HG02840 (cell line): ENCODE results near the gene VWF.
"Not testable (repeated sequence)": the region's sequence is repeated elsewhere in the genome, so short reads cannot be mapped to it uniquely, and the experiment has no call there.

Experiments
- ATAC-seq: cut with Tn5 transposase; IDR thresholded peaks from one replicate; pipeline ENCODE4 v1.9.1; 2021; ENCODE audit warnings: mild to moderate bottlenecking, moderate library complexity, moderate number of reproducible peaks; ENCODE audit not compliant: unreplicated experiment, low FRiP score

Gene VWF

GRCh38 chr12:6110006-6110405 is 14.5 kb downstream of the VWF start:
- ATAC-seq = no peak

- no peak for ATAC-seq
Observed at GRCh38 chr12:6106218-6106617, 18.3 kb downstream of the VWF start.

GRCh38 chr12:6104842-6105241 is 19.6 kb downstream of the VWF start:
- ATAC-seq = no peak

DNA sequence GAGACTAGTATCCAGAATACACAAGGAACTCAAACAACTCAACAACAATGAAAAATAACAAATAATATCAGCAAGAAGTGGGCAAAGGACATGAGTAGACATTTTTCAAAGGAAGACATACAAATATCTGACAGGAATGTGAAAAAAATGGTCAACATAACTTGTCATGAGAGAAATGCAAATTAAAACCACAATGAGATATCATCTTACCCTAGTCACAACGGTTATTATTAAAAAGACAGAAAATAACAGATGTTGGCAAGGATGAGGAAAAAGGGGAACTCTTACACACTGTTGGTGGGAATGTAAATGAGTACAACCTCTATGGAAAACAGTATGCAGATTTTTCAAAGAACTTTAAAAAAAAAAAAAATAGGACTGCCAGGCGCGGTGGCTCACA is 20.4 kb downstream of the VWF start:
- no peak for ATAC-seq

DNA sequence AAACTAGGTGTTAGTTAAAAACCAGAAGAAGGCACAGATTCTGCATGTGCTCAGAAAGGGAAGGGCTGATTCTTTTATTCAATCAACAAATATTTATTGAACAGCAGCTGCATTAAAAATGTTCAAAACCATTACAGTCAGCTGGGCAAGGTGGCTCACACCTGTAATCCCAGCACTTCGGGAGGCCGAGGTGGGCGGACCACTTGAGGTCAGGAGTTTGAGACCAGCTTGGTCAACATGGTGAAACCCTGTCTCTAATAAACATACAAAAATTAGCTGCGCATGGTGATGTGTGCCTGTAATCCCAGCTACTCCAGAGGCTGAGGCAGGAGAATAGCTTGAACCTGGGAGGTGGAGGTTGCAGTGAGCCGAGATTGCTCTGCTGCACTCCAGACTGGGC is 22.4 kb downstream of the VWF start:
- ATAC-seq = not testable (repeated sequence)

DNA sequence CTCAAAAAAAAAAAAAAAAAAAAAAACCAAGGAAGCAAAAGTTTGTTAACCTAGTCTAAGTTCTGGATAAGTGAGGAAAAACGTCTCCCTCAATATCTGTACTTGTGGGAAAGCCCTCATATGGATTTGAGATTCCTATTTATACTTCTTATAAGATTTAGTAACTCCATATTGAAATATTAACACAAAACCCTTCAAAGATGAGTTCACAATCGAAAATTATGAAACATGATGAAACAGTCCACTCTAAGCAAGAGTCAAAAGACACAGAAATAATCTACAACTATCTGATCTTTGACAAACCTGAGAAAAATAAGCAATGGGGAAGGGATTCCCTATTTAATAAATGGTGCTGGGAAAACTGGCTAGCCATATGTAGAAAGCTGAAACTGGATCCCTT is 25.2 kb downstream of the VWF start:
- ATAC-seq = no peak

DNA sequence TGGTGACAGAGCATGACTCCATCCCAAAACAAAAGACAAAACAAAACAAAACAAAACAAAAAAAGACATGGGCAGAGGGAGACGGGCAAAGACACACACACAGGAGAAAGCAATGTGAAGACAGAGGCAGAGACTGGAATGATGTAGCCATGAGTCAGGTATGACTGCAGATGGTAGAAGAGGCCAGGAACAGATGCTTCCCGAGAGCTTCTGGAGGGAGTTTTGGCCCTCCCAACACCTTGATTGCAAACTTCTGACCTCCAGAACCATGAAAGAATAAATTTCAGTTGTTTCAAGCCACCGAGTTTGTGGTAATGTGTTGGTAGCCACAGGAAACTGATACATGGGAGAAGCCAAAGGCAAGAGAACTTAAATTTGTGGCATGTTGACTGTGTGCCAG is 27.1 kb downstream of the VWF start:
- ATAC-seq = no peak

- ATAC-seq = no peak
Observed at GRCh38 chr12:6096527-6096926, 27.9 kb downstream of the VWF start.

GRCh38 chr12:6095269-6095668 is 29.2 kb downstream of the VWF start:
- ATAC-seq = no peak

GRCh38 chr12:6093764-6094163 is 30.7 kb downstream of the VWF start:
- no peak for ATAC-seq

DNA sequence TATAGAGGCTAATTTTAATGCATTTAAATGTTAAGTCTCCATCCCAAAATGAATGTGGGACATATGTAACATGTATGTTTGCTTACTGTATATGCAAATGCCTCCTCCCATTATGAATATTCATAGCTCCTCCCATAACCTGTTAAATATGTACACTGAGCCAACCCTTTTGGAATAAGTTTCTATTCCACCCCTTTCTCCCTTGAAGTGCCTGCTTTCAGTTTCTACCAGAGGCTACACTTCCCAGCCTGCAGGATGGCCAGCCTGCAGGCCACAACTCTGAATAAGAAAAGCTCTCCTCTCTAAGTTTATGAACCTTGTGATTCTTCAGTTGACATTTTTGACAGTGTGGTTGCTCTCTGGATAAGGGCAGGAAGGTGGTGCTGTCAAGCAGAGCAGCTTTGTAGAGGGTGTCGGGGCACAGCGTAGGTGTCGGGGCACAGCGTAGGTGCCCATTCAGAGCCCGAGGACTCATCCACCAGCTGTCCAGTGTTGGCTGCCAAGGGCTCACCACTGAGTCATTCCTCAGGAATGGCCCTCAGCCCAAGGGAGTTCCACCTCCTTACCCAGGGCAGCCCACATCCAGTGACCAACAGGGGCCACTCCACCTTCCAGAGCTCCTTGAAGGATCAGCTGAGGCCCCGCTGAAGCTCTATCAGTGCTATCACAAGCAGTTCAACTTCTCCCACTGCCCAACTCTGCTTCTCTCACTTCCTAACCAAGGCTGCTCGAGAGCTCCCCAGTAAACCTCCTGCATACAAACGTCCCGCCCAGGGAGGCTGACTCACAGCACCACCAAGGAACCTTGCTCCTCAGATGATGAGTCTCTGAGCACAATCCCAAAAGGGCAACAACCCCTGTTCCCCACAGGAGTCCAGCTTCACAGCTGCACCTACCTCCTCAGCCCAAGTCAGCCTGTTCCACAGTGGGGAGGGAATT is 31.4 kb downstream of the VWF start:
- ATAC-seq = no peak

- ATAC-seq = no peak
Observed at GRCh38 chr12:6091786-6092566, 32.5 kb downstream of the VWF start.

- ATAC-seq = no peak
Observed at GRCh38 chr12:6090803-6091202, 33.7 kb downstream of the VWF start.

GRCh38 chr12:6088921-6089747 is 35.3 kb downstream of the VWF start:
- no peak for ATAC-seq

DNA sequence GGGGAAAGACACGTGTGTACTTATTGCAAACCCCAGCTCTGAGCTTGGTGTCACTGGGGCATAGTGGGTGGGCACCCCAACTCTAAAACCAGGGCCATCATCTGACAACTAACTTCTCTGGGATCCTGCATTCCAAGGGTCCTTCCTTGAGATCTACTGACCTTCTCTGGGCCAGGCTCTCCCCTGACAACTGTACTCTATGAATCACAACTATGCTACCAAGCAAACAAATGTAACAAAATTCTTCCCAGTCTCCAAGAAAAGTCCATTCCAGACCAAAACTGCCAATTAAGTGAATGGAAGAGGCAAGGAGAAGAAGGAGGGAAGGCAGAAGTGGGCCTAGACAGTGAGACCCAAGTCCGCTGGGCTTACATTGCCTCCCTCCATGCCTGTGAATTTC is 38.2 kb downstream of the VWF start:
- ATAC-seq = no peak

DNA sequence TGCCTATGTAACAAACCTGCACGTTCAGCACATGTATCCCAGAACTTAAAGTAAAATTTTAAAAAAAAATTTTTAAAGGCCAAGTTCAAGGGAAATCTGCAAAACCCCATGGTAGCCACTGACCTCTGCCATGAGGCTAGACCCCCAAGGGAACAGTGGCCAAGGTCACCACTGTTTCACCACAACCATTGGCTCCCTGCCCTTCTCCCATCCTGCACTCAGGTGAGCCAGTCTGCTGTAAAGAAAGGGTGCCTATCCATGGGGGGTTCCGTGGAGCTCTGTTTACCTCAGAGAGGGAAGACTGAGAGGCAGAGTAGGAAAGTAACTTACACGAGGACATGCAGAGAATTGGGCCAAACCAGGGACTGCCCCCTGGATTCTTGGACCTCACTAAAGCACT is 38.6 kb downstream of the VWF start:
- ATAC-seq = no peak

GRCh38 chr12:6084969-6085450 is 39.5 kb downstream of the VWF start:
- no peak for ATAC-seq

GRCh38 chr12:6084261-6084968 is 40.1 kb downstream of the VWF start:
- no peak for ATAC-seq

GRCh38 chr12:6083601-6084000 is 40.9 kb downstream of the VWF start:
- ATAC-seq = no peak

GRCh38 chr12:6082613-6083012 is 41.9 kb downstream of the VWF start:
- no peak for ATAC-seq
